Vagina (tissue), 2 donors: ENCODE measurements around the gene SLC25A25.

Source experiments
- CTCF ChIP-seq, 3 experiments: fragments of 450-650 bp in 2 of 3; fragments of 200-600 bp in 1 of 3; sonication (generic) in 1 of 3; IDR thresholded peaks; one replicate each; pipeline ENCODE4 v1.5.1; 2017 to 2019; ENCODE audit warnings: antibody characterized with exemption in 3 of 3, mild to moderate bottlenecking in 2 of 3, moderate library complexity in 2 of 3
- POLR2A ChIP-seq, 2 donors: fragments of 450-650 bp; IDR thresholded peaks; one replicate each; pipeline ENCODE4 v1.6.1; 2017; ENCODE audit warnings: antibody characterized with exemption in 2 of 2, mild to moderate bottlenecking in 2 of 2, moderate library complexity in 2 of 2
- POLR2AphosphoS5 ChIP-seq, 2 donors: sonication (generic); formaldehyde crosslinking; IDR thresholded peaks; one replicate each; pipeline ENCODE4 v1.9.0; 2017; ENCODE audit warnings: antibody characterized with exemption in 2 of 2, mild to moderate bottlenecking in 2 of 2, low read depth in 1 of 2; ENCODE audit not compliant: insufficient read depth in 1 of 2

GRCh38 chr9:128106181-128106939, 38.3 kb downstream of the SLC25A25 start:
- TF ChIP-seq CTCF (IDR thresholded peaks at IDR 0.05) (no peak), POLR2A (IDR thresholded peaks at IDR 0.05) (no peak), POLR2AphosphoS5 (IDR thresholded peaks at IDR 0.05; ENCODE audit: insufficient read depth in 1 of 2, low read depth in 1 of 2) (no peak)
